Left ventricle myocardium inferior (tissue), 1 donor: ENCODE results near the gene HOXB9. TPM values are rescaled to one million over a fixed set of nuclear protein-coding genes. Genes with fewer than 3 reads are reported as not detected.

Source experiments
- DNase-seq: peaks from one replicate; pipeline ENCODE4 v3.0.0-alpha.2; 2020
- H3K27ac ChIP-seq: fragments of 200-600 bp; replicated peaks from 2 replicates; pipeline ENCODE4 v1.8.0; 2021
- H3K27me3 ChIP-seq: fragments of 200-600 bp; 2 replicates; pipeline ENCODE4 v1.8.0; 2021; ENCODE audit warnings: low read depth
- H3K36me3 ChIP-seq: fragments of 200-600 bp; 2 replicates; pipeline ENCODE4 v1.8.0; 2021
- H3K4me1 ChIP-seq: fragments of 200-600 bp; 2 replicates; pipeline ENCODE4 v1.8.0; 2021
- H3K4me3 ChIP-seq: fragments of 200-600 bp; 2 replicates; pipeline ENCODE4 v1.8.0; 2021; ENCODE audit warnings: mild to moderate bottlenecking, moderate library complexity
- H3K9me3 ChIP-seq: fragments of 200-600 bp; replicated peaks from 2 replicates; pipeline ENCODE4 v1.8.0; 2021
- intact Hi-C: fragments of 100-400 bp; cut with micrococcal nuclease; formaldehyde crosslinking; loops from one replicate; pipeline ENCODE4 v1.11.0; 2022
- total RNA-seq: library from RNA; stranded (reverse); fragmentation: NEBNext Ultra II Directional; extraction: Animal tissue kit (Norgen Biotek cat#: 25700); gene quantifications from one replicate; pipeline ENCODE4 v1.2.1, GENCODE V29; 2021
- TF ChIP-seq, protein P1 (sequence below): fragments of 200-600 bp; IDR thresholded peaks from 2 replicates; pipeline ENCODE4 v1.8.0; 2021; ENCODE audit warnings: antibody characterized with exemption, mild to moderate bottlenecking, borderline replicate concordance
- donor health status: DM: no; HTN: yes; CAD: no; lungs with severe emphysema.

The HOXB9 gene
- total RNA-seq, 1 donor from 2014 or later = not detected

DNA sequence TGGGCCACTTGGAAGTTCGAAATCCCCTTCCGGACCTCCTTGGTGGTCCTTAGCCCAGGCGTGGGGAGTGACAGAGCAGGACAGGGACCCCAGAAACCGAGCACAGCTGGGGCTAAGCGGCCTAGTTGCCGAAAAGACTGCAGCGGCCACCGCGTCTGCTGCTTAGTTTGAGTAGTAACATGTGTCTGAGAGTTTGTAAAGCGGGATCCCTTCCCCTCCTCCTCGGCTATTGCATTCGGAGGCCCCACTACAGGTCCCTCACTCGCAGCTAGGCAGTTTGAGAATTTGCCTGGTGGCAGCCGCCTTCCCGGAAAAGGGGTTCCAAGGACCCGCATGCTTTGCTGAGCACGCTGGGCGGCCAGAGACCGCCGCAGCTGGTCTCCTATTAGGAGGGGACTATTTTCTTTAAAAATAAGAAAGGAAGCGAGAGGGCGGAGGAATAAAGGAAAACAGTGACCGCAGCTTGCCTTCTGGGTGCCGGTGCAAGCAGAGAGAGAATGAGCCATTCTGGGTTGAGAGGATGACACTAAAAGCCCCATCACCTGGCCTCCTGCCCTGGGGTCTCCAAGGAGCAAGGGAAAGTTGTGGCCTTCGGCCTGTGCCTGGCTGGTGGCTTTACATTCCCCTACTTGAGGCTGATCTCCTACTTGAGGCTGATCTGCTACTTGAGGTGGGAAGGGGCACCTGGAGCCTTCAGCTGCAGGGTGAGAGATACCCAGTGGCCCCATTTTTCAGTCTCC lies 31.4 kb downstream of the HOXB9 start:
- intact Hi-C loops = no loop called here

GRCh38 chr17:48593840-48594537 lies 32.2 kb downstream of the HOXB9 start:
- DNase-seq = peak; percentile 65
- Histone ChIP-seq H3K27ac (no peak overlapping the region), H3K36me3 (no peaks in the 10 kb centered on the region), H3K4me1 (peaks cover 38% of the 10 kb centered on the region), H3K4me3 (peak overlapping the region; percentile 53), H3K27me3 (peaks cover 100% of the 10 kb centered on the region), H3K9me3 (no peaks in the 10 kb centered on the region)
- intact Hi-C loops = no loop called here
- TF ChIP-seq, protein P1, sequence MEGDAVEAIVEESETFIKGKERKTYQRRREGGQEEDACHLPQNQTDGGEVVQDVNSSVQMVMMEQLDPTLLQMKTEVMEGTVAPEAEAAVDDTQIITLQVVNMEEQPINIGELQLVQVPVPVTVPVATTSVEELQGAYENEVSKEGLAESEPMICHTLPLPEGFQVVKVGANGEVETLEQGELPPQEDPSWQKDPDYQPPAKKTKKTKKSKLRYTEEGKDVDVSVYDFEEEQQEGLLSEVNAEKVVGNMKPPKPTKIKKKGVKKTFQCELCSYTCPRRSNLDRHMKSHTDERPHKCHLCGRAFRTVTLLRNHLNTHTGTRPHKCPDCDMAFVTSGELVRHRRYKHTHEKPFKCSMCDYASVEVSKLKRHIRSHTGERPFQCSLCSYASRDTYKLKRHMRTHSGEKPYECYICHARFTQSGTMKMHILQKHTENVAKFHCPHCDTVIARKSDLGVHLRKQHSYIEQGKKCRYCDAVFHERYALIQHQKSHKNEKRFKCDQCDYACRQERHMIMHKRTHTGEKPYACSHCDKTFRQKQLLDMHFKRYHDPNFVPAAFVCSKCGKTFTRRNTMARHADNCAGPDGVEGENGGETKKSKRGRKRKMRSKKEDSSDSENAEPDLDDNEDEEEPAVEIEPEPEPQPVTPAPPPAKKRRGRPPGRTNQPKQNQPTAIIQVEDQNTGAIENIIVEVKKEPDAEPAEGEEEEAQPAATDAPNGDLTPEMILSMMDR = peak; percentile 85

More for the DNA sequence above, 31.4 kb downstream of the HOXB9 start:
- no peak overlapping the region for H3K27ac ChIP-seq
- TF ChIP-seq, protein P1 = no peak
- H3K27me3 ChIP-seq = peaks cover 100% of the 10 kb centered on the region
- no peak for DNase-seq
- peaks cover 38% of the 10 kb centered on the region for H3K4me1 ChIP-seq
- H3K9me3 ChIP-seq = no peaks in the 10 kb centered on the region
- H3K4me3 ChIP-seq = no peak overlapping the region
- no peaks in the 10 kb centered on the region for H3K36me3 ChIP-seq

GRCh38 chr17:48593126-48593829 lies 32.9 kb downstream of the HOXB9 start, which contains the start of gene HOXB5:
HOXB5 (minus strand) TSS chr17:48593779; CDS start chr17:48593682, 97 bp downstream.
- TF ChIP-seq, protein P1 = no peak
- peaks cover 36% of the 10 kb centered on the region for H3K4me1 ChIP-seq
- intact Hi-C loops = no loop called here
- DNase-seq = no peak
- H3K9me3 ChIP-seq = no peaks in the 10 kb centered on the region
- peak within 1 kb of the TSS; percentile 53 for H3K4me3 ChIP-seq
- H3K27ac ChIP-seq = no peak within 1 kb of the TSS
- no peaks in the 10 kb centered on the region for H3K36me3 ChIP-seq
- H3K27me3 ChIP-seq = peaks cover 100% of the 10 kb centered on the region

GRCh38 chr17:48592577-48592976 lies 33.6 kb downstream of the HOXB9 start:
- TF ChIP-seq, protein P1 = no peak
- intact Hi-C loops = no loop called here
- Histone ChIP-seq H3K9me3 (no peaks in the 10 kb centered on the region), H3K4me3 (peak overlapping the region; percentile 53), H3K4me1 (peaks cover 29% of the 10 kb centered on the region), H3K36me3 (no peaks in the 10 kb centered on the region), H3K27ac (no peak overlapping the region), H3K27me3 (peaks cover 100% of the 10 kb centered on the region)
- DNase-seq = no peak

GRCh38 chr17:48592057-48592514 lies 34.1 kb downstream of the HOXB9 start:
- intact Hi-C loops = no loop called here
- Histone ChIP-seq H3K4me1 (peaks cover 24% of the 10 kb centered on the region), H3K27me3 (peaks cover 100% of the 10 kb centered on the region), H3K9me3 (no peaks in the 10 kb centered on the region), H3K27ac (no peak overlapping the region), H3K36me3 (no peaks in the 10 kb centered on the region), H3K4me3 (peak overlapping the region; percentile 53)
- TF ChIP-seq, protein P1 = no peak
- DNase-seq = no peak
